ENCODE measurements around the gene TMCC3.
"Not testable (repeated sequence)": the region's sequence is repeated elsewhere in the genome, so short reads cannot be mapped to it uniquely, and the experiment has no call there.

The TMCC3 gene

GRCh38 chr12:94595152-94595551 lies 55.2 kb downstream of the TMCC3 start:
- TF ChIP-seq CTCF (IDR thresholded peaks at IDR 0.05; ENCODE audit: low read depth, low read length, missing control alignments) = no peak
- in situ Hi-C loops (cut with HindIII; ENCODE audit: low pct_ligation_motif_present, low sequenced_read_pairs) = no loop called here
- no peak for DNase-seq
- H3K4me3 ChIP-seq (ENCODE audit: low read depth, low read length) = no peak overlapping the region
- H3K27ac ChIP-seq = no peak overlapping the region
- no peaks in the 10 kb centered on the region for H3K27me3 ChIP-seq (replicated peaks)
- no peaks in the 10 kb centered on the region for H3K36me3 ChIP-seq (replicated peaks)

- no peaks in the 10 kb centered on the region for H3K36me3 ChIP-seq (replicated peaks)
- H3K4me3 ChIP-seq (ENCODE audit: low read depth, low read length) = no peak overlapping the region
- DNase-seq = no peak
- TF ChIP-seq CTCF (IDR thresholded peaks at IDR 0.05; ENCODE audit: low read depth, low read length, missing control alignments) = no peak
- in situ Hi-C loops (cut with HindIII; ENCODE audit: low pct_ligation_motif_present, low sequenced_read_pairs) = no loop called here
- H3K27me3 ChIP-seq (replicated peaks) = no peaks in the 10 kb centered on the region
- H3K27ac ChIP-seq = no peak overlapping the region
These were observed 55.9 kb downstream of the TMCC3 start for GRCh38 chr12:94594443-94594825.

GRCh38 chr12:94593822-94594442 lies 56.4 kb downstream of the TMCC3 start:
- H3K27ac ChIP-seq = no peak overlapping the region
- no peak for TF ChIP-seq CTCF (IDR thresholded peaks at IDR 0.05; ENCODE audit: low read depth, low read length, missing control alignments)
- DNase-seq = no peak
- H3K27me3 ChIP-seq (replicated peaks) = no peaks in the 10 kb centered on the region
- no peak overlapping the region for H3K4me3 ChIP-seq (ENCODE audit: low read depth, low read length)
- in situ Hi-C loops (cut with HindIII; ENCODE audit: low pct_ligation_motif_present, low sequenced_read_pairs) = no loop called here
- H3K36me3 ChIP-seq (replicated peaks) = no peaks in the 10 kb centered on the region

- H3K4me3 ChIP-seq (ENCODE audit: low read depth, low read length); H3K27me3 ChIP-seq (replicated peaks); H3K27ac ChIP-seq; in situ Hi-C loops (cut with HindIII; ENCODE audit: low pct_ligation_motif_present, low sequenced_read_pairs); DNase-seq; H3K36me3 ChIP-seq (replicated peaks): not testable (repeated sequence)
These were observed 57.6 kb downstream of the TMCC3 start for GRCh38 chr12:94592723-94593122.

GRCh38 chr12:94592080-94592479 lies 58.3 kb downstream of the TMCC3 start:
- H3K27ac ChIP-seq = no peak overlapping the region
- no peak for DNase-seq

GRCh38 chr12:94590428-94590827 lies 59.9 kb downstream of the TMCC3 start:
- TF ChIP-seq CTCF (IDR thresholded peaks at IDR 0.05; ENCODE audit: low read depth, low read length, missing control alignments) = no peak
- H3K4me3 ChIP-seq (ENCODE audit: low read depth, low read length) = no peak overlapping the region
- no peak overlapping the region for H3K27ac ChIP-seq
- no peaks in the 10 kb centered on the region for H3K27me3 ChIP-seq (replicated peaks)
- H3K36me3 ChIP-seq (replicated peaks) = no peaks in the 10 kb centered on the region
- in situ Hi-C loops (cut with HindIII; ENCODE audit: low pct_ligation_motif_present, low sequenced_read_pairs) = no loop called here
- no peak for DNase-seq

More at GRCh38 chr12:94592080-94592479, 58.3 kb downstream of the TMCC3 start:
- Histone ChIP-seq H3K36me3 (replicated peaks) (no peaks in the 10 kb centered on the region), H3K4me3 (ENCODE audit: low read depth, low read length) (no peak overlapping the region), H3K27me3 (replicated peaks) (no peaks in the 10 kb centered on the region)
- in situ Hi-C loops (cut with HindIII; ENCODE audit: low pct_ligation_motif_present, low sequenced_read_pairs) = no loop called here
- no peak for TF ChIP-seq CTCF (IDR thresholded peaks at IDR 0.05; ENCODE audit: low read depth, low read length, missing control alignments)
